Breast epithelium (tissue), 3 donors: ENCODE results near the gene PRKCE.

ENCODE experiments used
- CTCF ChIP-seq, 3 donors: fragments of 450-650 bp; IDR thresholded peaks; one replicate each; pipeline ENCODE4 v1.5.1; 2016 to 2017; ENCODE audit warnings: antibody characterized with exemption in 3 of 3, mild to moderate bottlenecking in 3 of 3, moderate library complexity in 3 of 3
- POLR2A ChIP-seq: fragments of 450-650 bp; IDR thresholded peaks from one replicate; pipeline ENCODE4 v1.6.1; 2016; ENCODE audit warnings: antibody characterized with exemption, mild to moderate bottlenecking, moderate library complexity

GRCh38 chr2:46236876-46237859 is 585.7 kb downstream of the PRKCE start:
- no peak for TF ChIP-seq CTCF (IDR thresholded peaks at IDR 0.05)
- no peak for TF ChIP-seq POLR2A
